Amniotic stem cell (primary cell): ENCODE measurements around the gene FAM151A.
"Not testable (repeated sequence)": the region's sequence is repeated elsewhere in the genome, so short reads cannot be mapped to it uniquely, and the experiment has no call there.

Experiments
- DNase-seq: peaks from one replicate; lab custom pipeline; 2025; lab: John Stamatoyannopoulos, UW

The FAM151A gene

GRCh38 chr1:54636461-54637446 is 13.4 kb upstream of the FAM151A start:
- DNase-seq = not testable (repeated sequence)

GRCh38 chr1:54635804-54636203 is 12.5 kb upstream of the FAM151A start:
- DNase-seq = not testable (repeated sequence)

DNA sequence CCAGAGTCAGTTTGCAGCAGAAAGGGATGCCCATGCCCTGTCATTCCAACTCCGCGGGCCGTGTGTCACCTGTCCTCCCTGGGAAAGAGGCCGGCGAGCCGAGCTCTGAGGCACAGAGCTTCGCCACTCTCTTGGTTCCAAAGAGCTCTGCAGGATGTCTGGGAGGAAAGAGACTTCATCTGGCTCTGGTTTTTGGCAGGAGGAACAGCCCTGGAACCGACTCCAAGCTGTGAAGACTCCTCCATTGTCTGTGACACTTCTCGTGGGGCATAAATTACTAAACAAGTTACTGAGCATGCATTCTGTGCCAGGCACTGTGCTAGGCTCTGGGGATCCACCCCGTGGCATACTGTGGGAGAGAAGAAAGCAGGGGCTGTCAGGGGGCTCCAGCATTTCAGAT is 3.9 kb upstream of the FAM151A start:
- no peak for DNase-seq

- no peak for DNase-seq
Measured at GRCh38 chr1:54624466-54625464, 1.4 kb upstream of the FAM151A start.

DNA sequence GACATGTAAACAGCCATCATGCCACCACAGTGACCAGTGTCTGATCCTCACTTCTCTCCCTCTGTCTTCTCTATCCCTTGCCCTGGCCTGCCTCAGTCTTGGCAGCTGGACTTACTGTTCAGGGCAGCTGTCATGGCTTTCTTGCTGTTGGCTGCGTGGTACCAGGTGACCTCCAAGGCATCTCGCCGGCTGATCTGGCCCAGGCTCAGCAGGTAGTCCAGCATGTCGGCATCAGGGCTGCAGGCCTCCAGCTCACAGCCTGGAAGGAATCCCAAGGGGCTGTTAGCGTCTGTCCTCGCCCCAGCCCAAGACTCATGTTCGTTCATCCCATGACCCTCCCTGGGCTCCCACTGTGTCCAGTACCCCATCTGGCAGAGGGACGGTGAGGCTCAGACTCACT is 3.6 kb downstream of the FAM151A start:
- DNase-seq = no peak

GRCh38 chr1:54615531-54616279 is 7.6 kb downstream of the FAM151A start:
- DNase-seq = no peak

- no peak for DNase-seq
Measured at GRCh38 chr1:54614563-54614962, 8.8 kb downstream of the FAM151A start.

DNA sequence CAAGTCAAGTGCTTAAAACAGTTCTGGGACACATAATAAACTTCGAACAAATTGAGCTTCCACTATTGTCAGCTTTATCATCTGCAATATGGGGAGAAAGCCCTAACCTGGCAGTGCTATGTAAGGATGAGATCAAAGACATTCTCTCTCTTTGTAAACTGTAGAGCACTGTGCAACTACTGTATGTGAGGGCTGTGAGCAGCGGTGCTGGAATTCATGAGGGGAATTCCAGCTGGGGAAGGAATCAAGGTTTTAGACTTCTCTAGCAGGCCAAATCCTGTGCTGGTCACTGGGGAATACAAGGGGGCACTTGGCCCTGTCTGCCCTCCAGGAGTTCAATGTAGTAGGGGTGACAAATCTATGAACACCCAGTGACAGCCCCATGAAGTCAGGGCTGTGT is 9.3 kb downstream of the FAM151A start:
- DNase-seq = no peak

DNA sequence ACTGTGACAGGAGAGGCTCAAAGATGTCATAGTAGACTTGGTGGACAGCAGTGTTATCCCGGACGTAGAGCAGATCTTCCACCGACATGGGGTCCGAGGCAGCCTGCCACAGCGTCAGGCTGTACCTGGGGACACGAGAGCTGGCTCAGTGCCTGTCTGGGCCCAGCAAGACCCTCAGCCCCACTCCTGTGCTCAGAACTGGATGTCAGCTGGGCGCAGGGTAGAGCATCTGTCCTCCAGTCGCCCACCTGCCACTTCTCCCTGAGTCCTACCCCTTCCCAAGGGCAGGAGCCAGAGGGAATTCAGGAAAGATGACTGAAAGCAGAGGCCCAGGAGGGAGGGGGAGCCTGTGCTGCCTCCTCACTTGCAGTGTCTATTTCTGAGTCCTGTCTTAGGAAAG is 11.7 kb downstream of the FAM151A start:
- no peak for DNase-seq

DNA sequence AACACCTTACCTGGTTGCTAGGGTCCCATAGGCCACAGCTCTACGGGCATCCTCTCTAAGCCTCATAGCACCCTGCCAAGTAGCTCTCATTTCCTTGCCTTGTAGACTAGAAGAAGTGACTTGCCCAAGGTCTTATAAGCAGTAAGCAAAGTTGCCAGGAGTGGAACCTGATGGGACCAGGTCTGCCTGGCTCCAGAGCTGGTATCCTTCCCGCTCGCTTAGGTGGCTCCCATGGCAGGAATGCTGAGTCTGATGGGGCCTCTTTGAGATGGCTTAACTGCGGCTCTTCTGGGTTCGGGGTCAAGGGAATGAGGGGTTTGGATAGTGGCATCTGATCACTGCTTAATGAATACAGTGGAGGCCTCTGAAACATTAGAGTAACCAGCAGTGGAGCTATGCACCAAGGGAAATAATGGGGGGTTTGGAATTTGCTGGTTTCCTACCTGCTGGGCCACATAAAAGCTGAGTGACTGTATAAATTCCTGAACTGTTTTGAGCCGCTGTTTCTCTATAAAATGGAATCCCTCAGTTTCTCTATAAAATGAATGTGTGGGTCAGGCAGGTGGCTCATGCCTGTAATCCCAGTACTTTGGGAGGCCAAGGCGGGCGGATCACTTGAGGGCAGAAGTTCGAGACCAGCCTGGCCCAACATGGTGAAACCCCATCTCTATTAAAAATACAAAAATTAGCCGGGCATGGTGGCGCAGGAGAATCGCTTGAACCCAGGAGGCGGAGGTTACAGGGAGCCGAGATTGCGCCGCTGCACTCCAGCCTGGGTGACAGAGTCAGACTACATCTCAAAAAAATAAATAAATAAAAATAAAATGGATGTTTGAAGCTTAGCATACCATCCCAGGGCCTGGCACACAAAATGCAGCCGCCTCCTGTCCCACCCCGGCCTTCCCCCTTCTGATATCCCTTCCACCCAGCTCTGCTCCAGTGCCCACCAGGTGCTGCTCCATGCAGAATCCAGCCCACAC is 12.4 kb downstream of the FAM151A start:
- DNase-seq = no peak

GRCh38 chr1:54610048-54610447 is 13.3 kb downstream of the FAM151A start:
- DNase-seq = no peak

DNA sequence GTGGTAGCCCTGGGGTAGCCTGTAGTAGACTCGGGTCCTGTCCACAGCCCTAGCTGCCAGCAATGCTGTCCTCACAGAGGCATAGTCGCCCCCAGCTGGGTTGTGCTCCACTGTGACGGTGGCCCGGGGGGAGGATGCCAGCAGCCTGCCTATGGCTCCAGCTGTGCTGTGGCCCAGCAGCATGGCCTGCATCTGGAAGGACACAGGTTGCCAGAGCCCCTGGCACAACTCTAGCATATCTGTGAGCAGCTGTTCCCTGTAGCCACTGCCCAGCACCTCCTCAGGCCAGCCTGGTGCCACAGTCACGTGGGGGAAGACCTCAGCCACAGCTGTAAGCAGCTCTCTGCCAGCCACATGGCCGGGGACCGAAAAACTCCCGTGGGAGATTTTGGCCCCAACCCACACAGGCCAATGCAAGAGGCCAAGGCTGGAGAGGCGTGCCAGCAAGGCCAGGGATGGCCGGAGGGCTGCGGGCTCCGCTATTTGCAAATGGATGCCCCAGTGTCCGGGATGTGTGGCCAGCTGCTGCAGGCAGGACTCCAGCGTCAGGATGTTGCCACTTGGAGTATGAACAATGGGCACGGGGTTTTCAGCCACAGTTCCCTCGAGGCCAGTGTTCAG is 13.9 kb downstream of the FAM151A start:
- no peak for DNase-seq

- DNase-seq = no peak
Measured at GRCh38 chr1:54608566-54609230, 14.6 kb downstream of the FAM151A start.

DNA sequence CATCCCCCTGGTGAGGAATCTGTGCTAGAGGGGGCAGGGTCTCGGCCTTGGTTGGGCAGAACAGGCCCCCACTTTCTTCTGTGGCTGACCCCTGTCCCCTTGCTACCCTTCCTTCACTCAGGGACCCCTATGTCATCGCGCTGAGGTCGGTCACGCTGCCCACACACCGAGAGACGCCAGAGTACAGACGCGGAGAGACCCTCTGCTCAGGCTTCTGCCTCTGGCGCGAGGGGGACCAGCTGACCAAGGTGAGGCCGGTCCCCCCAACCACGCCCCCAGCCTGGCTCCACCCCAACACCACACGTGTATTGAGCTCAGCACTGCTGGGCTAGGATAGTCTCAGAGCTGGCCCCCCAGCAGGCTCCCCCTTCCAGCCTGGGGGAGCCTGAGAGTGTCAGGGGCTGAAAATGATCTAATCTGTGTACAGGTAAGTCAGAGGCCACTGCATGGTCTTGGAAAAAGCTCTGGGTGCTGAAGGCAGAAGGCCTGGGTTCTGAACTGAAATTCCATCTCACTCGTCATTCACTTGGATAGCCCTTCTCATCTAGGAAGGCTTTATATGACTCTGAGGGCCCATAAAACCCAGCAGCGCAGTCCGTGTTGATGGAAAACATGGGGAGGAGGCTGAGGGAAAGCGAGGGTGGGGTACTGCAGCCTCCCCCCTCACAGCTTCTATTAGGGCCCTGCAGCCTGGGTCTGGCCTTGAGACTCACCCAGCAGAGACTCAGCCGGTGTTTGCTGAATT is 15.3 kb downstream of the FAM151A start:
- DNase-seq = no peak

- DNase-seq = no peak
Measured at GRCh38 chr1:54606990-54607325, 16.4 kb downstream of the FAM151A start.

GRCh38 chr1:54606096-54606989 is 17.0 kb downstream of the FAM151A start:
- DNase-seq = no peak

- DNase-seq = no peak
Measured at GRCh38 chr1:54604572-54605370, 18.6 kb downstream of the FAM151A start.
